Measurements from ENCODE around the gene HOXC5.
"Not testable (repeated sequence)": the region's sequence is repeated elsewhere in the genome, so short reads cannot be mapped to it uniquely, and the experiment has no call there.

HOXC5 gene

GRCh38 chr12:54033980-54034784 is 1.3 kb downstream of the HOXC5 start:
- DNase-seq (ENCODE audit: low read depth), result no peak

- DNase-seq (ENCODE audit: low read depth), result no peak
These were observed 2.0 kb downstream of the HOXC5 start for GRCh38 chr12:54034785-54035310.

DNA sequence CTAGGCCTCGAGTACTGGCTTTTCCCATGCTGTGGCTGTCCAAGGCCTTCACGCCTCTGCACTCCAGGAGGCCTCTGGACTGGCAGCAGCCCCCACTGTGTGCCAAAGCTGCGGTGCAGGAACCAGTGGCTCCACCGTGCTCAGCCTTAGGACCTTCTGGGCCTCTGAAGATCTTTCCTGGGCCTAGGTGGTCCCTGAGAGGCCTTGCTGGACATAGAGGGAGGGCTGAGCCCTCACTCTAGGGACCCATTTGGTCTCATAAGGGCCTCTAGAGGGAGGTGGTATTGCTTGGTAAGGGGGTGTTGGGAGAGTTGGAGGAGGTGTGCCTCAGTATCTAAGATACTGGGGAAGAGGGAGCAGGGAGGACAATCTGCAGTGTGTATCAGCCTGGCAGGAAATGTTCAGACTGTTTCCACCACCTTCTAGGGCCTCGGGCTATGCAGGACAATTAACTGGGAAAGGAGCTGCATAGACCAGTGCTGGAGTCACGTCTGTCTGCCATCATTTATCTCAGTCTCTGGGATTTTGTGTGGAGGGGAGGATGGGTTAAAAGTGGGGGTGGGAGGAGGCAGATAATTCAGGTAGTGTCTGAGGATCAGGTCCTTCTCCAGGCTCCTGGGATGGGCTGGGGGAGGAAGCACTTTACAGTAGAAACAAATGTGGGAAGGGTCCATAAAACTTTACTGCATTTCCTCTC is 2.9 kb downstream of the HOXC5 start:
- no peak for DNase-seq (ENCODE audit: low read depth)

DNA sequence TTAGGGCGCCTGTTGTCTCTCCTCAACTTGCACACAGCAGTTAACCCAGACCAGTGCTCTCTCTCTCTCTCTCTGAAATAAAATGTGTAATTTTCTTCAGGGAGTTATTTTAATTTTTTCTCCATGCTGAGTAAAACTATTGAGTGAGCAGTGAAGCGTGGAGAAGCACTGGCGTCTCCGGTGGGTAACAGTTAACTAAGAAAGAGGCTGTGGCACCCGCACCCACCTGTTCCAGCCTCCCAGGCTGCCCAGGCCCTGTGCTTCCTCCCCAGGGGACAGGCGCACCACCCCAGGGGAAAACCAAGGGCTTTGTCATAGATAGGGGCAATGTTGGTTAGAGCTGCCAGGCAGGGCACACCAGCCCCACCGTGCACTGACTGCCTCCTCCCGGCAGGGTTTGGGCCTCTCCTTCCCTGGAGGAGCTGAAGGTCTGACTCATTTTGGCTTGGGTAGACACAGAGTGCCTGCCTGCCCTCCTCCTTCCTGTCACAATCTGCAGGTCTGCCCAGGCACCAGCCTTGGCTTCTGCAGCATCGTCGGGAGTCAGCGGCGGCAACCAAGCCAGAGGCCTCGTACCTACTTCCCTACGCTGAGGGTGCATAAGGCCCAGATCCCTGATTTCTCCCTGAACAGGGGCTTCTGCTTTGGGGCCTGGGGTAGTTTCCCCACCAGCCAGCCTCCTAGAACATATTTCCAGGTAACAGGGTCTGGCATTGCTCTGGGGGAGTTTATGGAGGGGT is 3.9 kb downstream of the HOXC5 start:
- no peak for DNase-seq (ENCODE audit: low read depth)

GRCh38 chr12:54037360-54038283 is 4.8 kb downstream of the HOXC5 start:
- no peak for DNase-seq (ENCODE audit: low read depth)

DNA sequence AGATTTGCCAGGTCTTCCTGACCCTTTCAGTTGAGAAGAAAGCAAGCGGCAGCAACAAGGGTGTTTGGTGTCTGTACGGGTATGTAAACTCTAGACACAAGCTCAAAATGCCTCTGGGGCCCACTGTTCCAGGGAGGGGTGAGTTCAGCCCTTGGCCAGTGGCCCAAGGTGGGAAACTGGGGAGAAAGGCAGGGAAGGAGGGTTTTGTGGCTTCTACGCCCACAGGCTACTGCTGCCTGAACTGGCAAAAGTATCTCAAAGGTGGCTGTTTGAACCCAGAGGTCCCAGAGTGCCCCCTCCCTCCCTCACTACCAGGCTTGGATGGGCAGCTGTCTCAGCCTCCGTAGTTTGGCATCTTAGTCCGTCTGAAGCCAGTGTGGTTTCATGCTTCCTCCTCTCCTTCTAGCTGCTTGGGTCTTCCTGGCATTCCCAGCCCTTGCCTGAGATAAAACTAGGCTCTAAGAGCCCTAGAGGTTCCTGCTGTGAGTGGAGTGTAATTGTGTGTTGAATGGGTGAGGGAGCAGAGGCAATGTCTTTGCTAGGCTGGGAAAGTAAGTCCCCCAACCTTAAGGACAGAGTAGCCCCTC is 5.5 kb downstream of the HOXC5 start:
- no peak for DNase-seq (ENCODE audit: low read depth)

GRCh38 chr12:54038871-54039414 is 6.1 kb downstream of the HOXC5 start:
- DNase-seq (ENCODE audit: low read depth), result no peak

- no peak for DNase-seq (ENCODE audit: low read depth)
These were observed 6.7 kb downstream of the HOXC5 start for GRCh38 chr12:54039417-54040147.

GRCh38 chr12:54040148-54040494 is 7.3 kb downstream of the HOXC5 start:
- DNase-seq (ENCODE audit: low read depth), result no peak

GRCh38 chr12:54040648-54041047 is 7.8 kb downstream of the HOXC5 start:
- no peak for DNase-seq (ENCODE audit: low read depth)

GRCh38 chr12:54041097-54041690 is 8.3 kb downstream of the HOXC5 start:
- DNase-seq (ENCODE audit: low read depth), result no peak

DNA sequence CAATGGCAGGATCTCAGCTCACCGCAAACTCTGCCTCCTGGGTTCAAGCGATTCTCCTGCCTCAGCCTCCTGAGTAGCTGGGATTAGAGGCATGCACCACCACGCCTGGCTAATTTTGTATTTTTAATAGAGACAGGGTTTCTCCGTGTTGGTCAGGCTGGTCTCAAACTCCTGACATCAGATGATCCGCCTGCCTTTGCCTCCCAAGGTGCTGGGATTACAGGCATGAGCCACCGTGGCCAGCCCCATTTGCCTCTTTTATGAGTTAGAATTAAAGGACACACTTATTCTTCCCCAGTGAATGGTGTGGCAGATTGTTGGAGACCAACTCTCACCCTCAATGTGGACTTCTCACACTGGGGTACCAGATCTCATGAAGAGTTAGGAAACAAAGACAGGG is 9.2 kb downstream of the HOXC5 start:
- not testable (repeated sequence) for DNase-seq (ENCODE audit: low read depth)

DNA sequence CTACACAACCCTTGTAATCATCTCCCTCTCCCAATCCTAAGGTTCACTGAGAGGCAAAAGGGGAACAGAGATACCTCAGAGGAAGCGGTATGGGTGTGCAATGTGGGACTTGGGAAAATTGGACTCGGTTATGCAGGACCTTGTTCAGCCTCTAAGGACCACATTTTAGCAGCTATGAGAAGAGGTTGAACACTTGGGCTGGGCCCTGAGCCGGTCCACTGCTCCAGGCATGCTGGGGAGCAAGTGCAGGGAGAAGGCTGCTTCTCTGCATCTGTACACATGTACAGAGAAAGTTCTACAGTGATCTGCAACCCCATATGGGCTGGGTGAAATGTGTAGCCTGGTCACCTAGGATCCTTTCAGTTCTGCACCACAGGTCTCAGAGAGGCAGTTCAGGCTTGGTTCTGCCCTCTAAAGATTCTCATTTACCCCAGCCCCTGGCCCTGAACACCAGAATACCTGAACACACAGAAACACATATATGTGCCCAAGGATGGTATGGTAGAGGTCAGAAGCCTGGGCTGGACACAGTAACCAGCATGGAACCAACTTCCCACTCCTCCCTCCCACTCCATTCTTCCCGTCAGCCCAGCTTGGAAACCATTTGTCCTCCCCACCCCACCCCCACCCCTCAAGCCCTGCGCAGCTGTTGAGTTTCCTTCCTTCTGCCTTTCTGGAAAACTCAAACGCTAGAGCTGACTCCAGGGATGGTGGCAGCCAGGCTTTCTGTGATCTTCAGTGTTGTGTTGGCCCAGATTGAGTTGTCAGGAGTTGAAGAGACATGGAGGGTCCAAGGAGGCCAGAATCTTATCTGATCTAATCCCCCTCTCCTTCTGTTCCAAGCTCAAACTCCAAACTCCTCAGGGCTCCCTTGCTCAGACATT is 10.4 kb downstream of the HOXC5 start:
- DNase-seq (ENCODE audit: low read depth), result no peak

DNA sequence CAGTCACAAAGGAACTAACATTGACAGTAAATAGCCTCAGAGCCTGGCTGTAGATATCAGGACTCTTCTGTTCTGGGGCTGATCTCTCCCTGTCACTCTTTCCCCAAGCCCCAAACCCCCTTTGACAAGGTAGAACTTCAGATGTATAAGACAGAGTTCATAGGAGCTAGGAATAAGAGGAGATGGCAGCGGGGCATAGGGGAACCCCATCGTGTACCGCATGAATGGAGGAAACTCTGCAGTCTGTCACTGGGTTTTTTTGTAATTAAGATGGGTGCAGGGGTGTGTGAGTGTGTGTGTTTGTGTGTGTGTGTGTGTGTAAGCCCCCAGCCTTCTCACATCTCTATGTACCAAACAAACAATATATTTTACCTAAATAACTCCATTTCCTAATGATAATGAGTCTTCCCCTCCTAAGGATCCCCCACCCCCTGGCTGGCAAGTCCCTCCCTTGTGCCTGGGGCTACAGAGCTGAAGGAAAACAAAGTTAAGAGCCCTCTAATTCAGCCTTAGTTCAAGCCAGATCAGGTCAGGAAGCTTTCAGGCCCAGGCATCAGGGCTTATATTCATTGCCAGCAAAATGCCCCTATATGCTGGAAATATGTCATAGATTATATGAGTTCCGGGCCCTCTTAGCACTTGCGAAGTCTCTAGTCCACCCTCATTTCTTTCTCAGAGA is 11.7 kb downstream of the HOXC5 start:
- no peak for DNase-seq (ENCODE audit: low read depth)

- DNase-seq (ENCODE audit: low read depth), result no peak
These were observed 12.6 kb downstream of the HOXC5 start for GRCh38 chr12:54045401-54045800.

DNA sequence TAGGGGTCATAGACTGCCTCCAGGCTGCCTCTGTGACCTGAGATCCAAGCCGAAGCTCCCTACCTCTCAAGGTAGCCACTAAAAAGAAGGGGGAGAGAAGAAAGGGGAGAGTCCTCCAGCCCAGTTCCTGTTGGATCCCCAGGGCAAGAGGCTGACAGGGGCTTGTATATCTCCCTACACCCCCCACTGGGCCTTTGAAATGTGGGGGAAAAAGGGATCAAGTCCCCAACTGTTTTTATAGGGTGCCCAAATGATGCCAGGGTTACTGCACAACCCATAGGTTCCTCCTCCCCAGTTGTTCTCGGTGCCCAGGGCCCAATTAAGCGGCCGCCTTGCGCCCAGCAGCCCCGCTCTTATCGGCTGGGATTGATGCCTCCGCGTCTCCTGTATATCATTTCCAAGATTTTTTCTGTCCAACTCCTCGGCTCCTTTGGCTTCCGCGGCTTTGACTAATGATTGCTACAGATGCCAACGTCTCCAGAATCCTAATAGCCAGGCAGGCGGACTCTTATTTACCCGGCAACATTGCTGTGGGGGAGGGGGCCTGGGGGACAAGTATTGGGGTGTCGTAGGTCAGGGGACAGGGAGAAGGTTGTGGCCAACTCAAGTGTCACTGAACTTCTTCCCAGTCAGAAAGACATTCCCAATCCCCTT is 13.1 kb downstream of the HOXC5 start:
- DNase-seq (ENCODE audit: low read depth), result no peak

DNA sequence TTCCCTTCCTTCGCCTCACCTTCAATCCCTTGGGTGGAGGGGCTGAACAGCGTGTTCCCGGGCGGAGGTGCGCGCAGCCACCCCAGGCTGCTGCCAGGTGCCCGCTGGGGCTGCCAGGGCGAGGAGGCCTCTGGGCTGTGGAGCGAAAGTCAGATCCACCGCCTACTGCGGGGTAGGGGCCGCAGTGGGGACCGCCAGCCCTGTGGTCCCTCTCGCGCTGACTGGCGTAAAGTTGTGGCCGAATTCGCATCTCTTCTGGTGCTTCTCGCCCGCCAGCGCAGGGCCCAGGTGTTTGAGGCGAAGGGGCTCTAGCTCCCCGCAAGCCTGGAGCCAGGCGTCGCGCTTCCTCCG is 13.9 kb downstream of the HOXC5 start:
- DNase-seq (ENCODE audit: low read depth), result no peak

Data from activated T-helper 1 cell treated with Interleukin-2 at 50 U/mL for 16 hours (primary cell).